ENCODE measurements around the gene ACSF2.

Gene ACSF2

GRCh38 chr17:50517504-50518383 is 91.7 kb downstream of the ACSF2 start:
- Histone ChIP-seq H3K4me1 (ENCODE audit: insufficient read depth, poor library complexity, severe bottlenecking) (peaks cover 39% of the 10 kb centered on the region), H3K9me3 (ENCODE audit: severe bottlenecking) (no peaks in the 10 kb centered on the region)

GRCh38 chr17:50518384-50519023 is 92.5 kb downstream of the ACSF2 start:
- ATAC-seq (ENCODE audit: low read depth) (no peak), DNase-seq (ENCODE audit: low spot score) (no peak)
- Histone ChIP-seq H3K36me3 (ENCODE audit: low read depth) (no peaks in the 10 kb centered on the region), H3K4me1 (ENCODE audit: insufficient read depth, poor library complexity, severe bottlenecking) (peaks cover 47% of the 10 kb centered on the region), H3K9me3 (ENCODE audit: severe bottlenecking) (no peaks in the 10 kb centered on the region), H3K4me3 (ENCODE audit: severe bottlenecking) (no peak overlapping the region), H3K27ac (ENCODE audit: poor library complexity, severe bottlenecking) (peak overlapping the region; percentile 85), H3K27me3 (ENCODE audit: insufficient read depth, poor library complexity, severe bottlenecking) (no peaks in the 10 kb centered on the region)
- no peak for TF ChIP-seq CTCF (IDR thresholded peaks at IDR 0.05; ENCODE audit: poor library complexity, severe bottlenecking)

More at GRCh38 chr17:50517504-50518383, 91.7 kb downstream of the ACSF2 start:
- Histone ChIP-seq H3K36me3 (ENCODE audit: low read depth) (no peaks in the 10 kb centered on the region), H3K4me3 (ENCODE audit: severe bottlenecking) (no peak overlapping the region), H3K27ac (ENCODE audit: poor library complexity, severe bottlenecking) (peak overlapping the region; percentile 85), H3K27me3 (ENCODE audit: insufficient read depth, poor library complexity, severe bottlenecking) (no peaks in the 10 kb centered on the region)
- DNase-seq (ENCODE audit: low spot score): no peak
- no peak for TF ChIP-seq CTCF (IDR thresholded peaks at IDR 0.05; ENCODE audit: poor library complexity, severe bottlenecking)
- no peak for ATAC-seq (ENCODE audit: low read depth)

GRCh38 chr17:50519141-50519834 is 93.3 kb downstream of the ACSF2 start:
- Histone ChIP-seq H3K4me3 (ENCODE audit: severe bottlenecking) (no peak overlapping the region), H3K27me3 (ENCODE audit: insufficient read depth, poor library complexity, severe bottlenecking) (no peaks in the 10 kb centered on the region), H3K9me3 (ENCODE audit: severe bottlenecking) (no peaks in the 10 kb centered on the region), H3K4me1 (ENCODE audit: insufficient read depth, poor library complexity, severe bottlenecking) (peaks cover 51% of the 10 kb centered on the region), H3K27ac (ENCODE audit: poor library complexity, severe bottlenecking) (peak overlapping the region; percentile 85), H3K36me3 (ENCODE audit: low read depth) (no peaks in the 10 kb centered on the region)
- ATAC-seq (ENCODE audit: low read depth): peak; percentile 75
- DNase-seq (ENCODE audit: low spot score): no peak
- TF ChIP-seq CTCF (IDR thresholded peaks at IDR 0.05; ENCODE audit: poor library complexity, severe bottlenecking): no peak

- no peak for TF ChIP-seq CTCF (IDR thresholded peaks at IDR 0.05; ENCODE audit: poor library complexity, severe bottlenecking)
- Histone ChIP-seq H3K9me3 (ENCODE audit: severe bottlenecking) (no peaks in the 10 kb centered on the region), H3K4me1 (ENCODE audit: insufficient read depth, poor library complexity, severe bottlenecking) (peaks cover 45% of the 10 kb centered on the region), H3K27ac (ENCODE audit: poor library complexity, severe bottlenecking) (peak overlapping the region; percentile 85), H3K36me3 (ENCODE audit: low read depth) (no peaks in the 10 kb centered on the region), H3K4me3 (ENCODE audit: severe bottlenecking) (no peak overlapping the region), H3K27me3 (ENCODE audit: insufficient read depth, poor library complexity, severe bottlenecking) (no peaks in the 10 kb centered on the region)
- no peak for ATAC-seq (ENCODE audit: low read depth)
- DNase-seq (ENCODE audit: low spot score): no peak
Observed at GRCh38 chr17:50520483-50520882, 94.5 kb downstream of the ACSF2 start.

Measured in RWPE2 (cell line).